Esophagus squamous epithelium (tissue), 5 donors: ENCODE data around the gene MAGOHB. TPM values are rescaled to one million over a fixed set of nuclear protein-coding genes. Genes with fewer than 3 reads are reported as not detected.

ENCODE experiments used
- DNase-seq: peaks from one replicate; lab custom pipeline; 2025; lab: John Stamatoyannopoulos, UW
- H3K27ac ChIP-seq, 4 donors: fragments of 200-600 bp; sonication (generic); one replicate each; pipeline ENCODE4 v1.5.1; 2016 to 2019; ENCODE audit warnings: mild to moderate bottlenecking in 1 of 4
- H3K27me3 ChIP-seq, 4 donors: fragments of 200-600 bp; sonication (generic); 1 replicate in 3 of 4; 2 replicates in 1 of 4; pipeline versions ENCODE4 v1.5.1 to v1.6.0; 2017 to 2021; ENCODE audit warnings: antibody characterized with exemption in 1 of 4
- H3K36me3 ChIP-seq, 3 donors: fragments of 200-600 bp; sonication (generic); one replicate each; pipeline ENCODE4 v1.5.1; 2016 to 2019
- H3K4me1 ChIP-seq, 3 donors: fragments of 200-600 bp; sonication (generic); one replicate each; pipeline ENCODE4 v1.5.1; 2017 to 2019
- H3K4me3 ChIP-seq, 4 donors: fragments of 200-600 bp; sonication (generic); 1 replicate in 3 of 4; 2 replicates in 1 of 4; pipeline ENCODE4 v1.5.1; 2016 to 2019; ENCODE audit warnings: mild to moderate bottlenecking in 2 of 4, moderate library complexity in 1 of 4
- H3K9me3 ChIP-seq, 3 donors: fragments of 200-600 bp; sonication (generic); one replicate each; pipeline ENCODE4 v1.5.1; 2016 to 2019
- POLR2A ChIP-seq, 4 donors: fragments of 450-650 bp; IDR thresholded peaks; one replicate each; pipeline ENCODE4 v1.6.1; 2017; ENCODE audit warnings: antibody characterized with exemption in 4 of 4, mild to moderate bottlenecking in 4 of 4, moderate library complexity in 3 of 4
- WGBS, 2 donors: methylation state at CpG; one replicate each; pipeline ENCODE4 v1.1.5; 2018; 5-methylcytosine and 5-hydroxymethylcytosine counted together
- intact Hi-C: fragments of 100-400 bp; cut with DNase I; formaldehyde crosslinking; loops from one replicate; pipeline ENCODE4 v1.15.0; 2022
- total RNA-seq, 4 donors: library from RNA; depleted of rRNA; stranded (reverse); fragments of >200 nt; gene quantifications; one replicate each; pipeline ENCODE4 v1.1.0, GENCODE V29; 2016
- TF ChIP-seq, protein P1 (sequence below), 6 experiments: fragments of 450-650 bp in 4 of 6; fragments of 200-600 bp in 2 of 6; sonication (generic) in 2 of 6; IDR thresholded peaks; one replicate each; pipeline ENCODE4 v1.5.1; 2016 to 2019; ENCODE audit warnings: antibody characterized with exemption in 6 of 6, mild to moderate bottlenecking in 4 of 6, moderate library complexity in 4 of 6
- donor health status: DM: yes; HTN: yes; CAD: no.

MAGOHB gene
- total RNA-seq, 4 donors from 2014 or later: 5.4 to 25.1 (median 9.8) TPM

- H3K4me1 ChIP-seq: peaks cover 0 to 48% (median 0%) of the 10 kb centered on the region in 3 donors
- H3K27me3 ChIP-seq: no peaks in the 10 kb centered on the region
- H3K27ac ChIP-seq: peak overlapping the region in 3 of 4 donors; percentile 73 to 83 (median 80)
- no peaks in the 10 kb centered on the region for H3K9me3 ChIP-seq
- no peak for TF ChIP-seq POLR2A (IDR thresholded peaks at IDR 0.05)
- TF ChIP-seq, protein P1, sequence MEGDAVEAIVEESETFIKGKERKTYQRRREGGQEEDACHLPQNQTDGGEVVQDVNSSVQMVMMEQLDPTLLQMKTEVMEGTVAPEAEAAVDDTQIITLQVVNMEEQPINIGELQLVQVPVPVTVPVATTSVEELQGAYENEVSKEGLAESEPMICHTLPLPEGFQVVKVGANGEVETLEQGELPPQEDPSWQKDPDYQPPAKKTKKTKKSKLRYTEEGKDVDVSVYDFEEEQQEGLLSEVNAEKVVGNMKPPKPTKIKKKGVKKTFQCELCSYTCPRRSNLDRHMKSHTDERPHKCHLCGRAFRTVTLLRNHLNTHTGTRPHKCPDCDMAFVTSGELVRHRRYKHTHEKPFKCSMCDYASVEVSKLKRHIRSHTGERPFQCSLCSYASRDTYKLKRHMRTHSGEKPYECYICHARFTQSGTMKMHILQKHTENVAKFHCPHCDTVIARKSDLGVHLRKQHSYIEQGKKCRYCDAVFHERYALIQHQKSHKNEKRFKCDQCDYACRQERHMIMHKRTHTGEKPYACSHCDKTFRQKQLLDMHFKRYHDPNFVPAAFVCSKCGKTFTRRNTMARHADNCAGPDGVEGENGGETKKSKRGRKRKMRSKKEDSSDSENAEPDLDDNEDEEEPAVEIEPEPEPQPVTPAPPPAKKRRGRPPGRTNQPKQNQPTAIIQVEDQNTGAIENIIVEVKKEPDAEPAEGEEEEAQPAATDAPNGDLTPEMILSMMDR (IDR thresholded peaks at IDR 0.05): no peak
- WGBS, 2 donors: 69 to 80% methylated on average over 2 of the region's 2 CpGs
- H3K36me3 ChIP-seq: peaks cover 0 to 20% (median 0%) of the 10 kb centered on the region in 3 donors
- H3K4me3 ChIP-seq: no peak overlapping the region
- intact Hi-C loops: no loop called here
- no peak for DNase-seq
These were observed 21.9 kb upstream of the MAGOHB start for GRCh38 chr12:10635306-10635705.

DNA sequence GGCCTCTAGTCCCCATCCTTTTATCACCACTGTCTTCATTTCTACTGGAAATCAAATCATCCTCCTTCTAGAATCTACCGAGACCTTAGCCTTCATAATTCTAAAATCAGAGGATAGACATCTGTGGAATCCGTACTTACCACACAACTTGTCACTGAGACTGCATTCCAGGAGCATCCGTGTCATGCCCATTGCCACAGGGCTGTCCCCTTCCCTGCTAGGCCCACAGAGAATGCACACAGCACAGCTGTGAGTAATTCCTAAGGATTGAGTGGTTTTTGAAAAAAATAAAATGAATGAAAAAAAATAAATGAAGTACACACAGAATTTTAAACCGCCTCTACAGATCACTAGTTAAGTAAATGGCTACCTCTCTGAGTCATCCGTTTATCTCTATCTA is 21.0 kb upstream of the MAGOHB start:
- TF ChIP-seq, protein P1 (IDR thresholded peaks at IDR 0.05): no peak
- no peak for TF ChIP-seq POLR2A (IDR thresholded peaks at IDR 0.05)
- peaks cover 0 to 25% (median 0%) of the 10 kb centered on the region in 3 donors for H3K36me3 ChIP-seq
- intact Hi-C loops: no loop called here
- DNase-seq: no peak
- no peak overlapping the region for H3K27ac ChIP-seq
- no peaks in the 10 kb centered on the region for H3K9me3 ChIP-seq
- H3K27me3 ChIP-seq: no peaks in the 10 kb centered on the region
- H3K4me3 ChIP-seq: no peak overlapping the region
- WGBS, 2 donors: 88 to 94% methylated on average over 5 of the region's 5 CpGs
- peaks cover 0 to 48% (median 0%) of the 10 kb centered on the region in 3 donors for H3K4me1 ChIP-seq

DNA sequence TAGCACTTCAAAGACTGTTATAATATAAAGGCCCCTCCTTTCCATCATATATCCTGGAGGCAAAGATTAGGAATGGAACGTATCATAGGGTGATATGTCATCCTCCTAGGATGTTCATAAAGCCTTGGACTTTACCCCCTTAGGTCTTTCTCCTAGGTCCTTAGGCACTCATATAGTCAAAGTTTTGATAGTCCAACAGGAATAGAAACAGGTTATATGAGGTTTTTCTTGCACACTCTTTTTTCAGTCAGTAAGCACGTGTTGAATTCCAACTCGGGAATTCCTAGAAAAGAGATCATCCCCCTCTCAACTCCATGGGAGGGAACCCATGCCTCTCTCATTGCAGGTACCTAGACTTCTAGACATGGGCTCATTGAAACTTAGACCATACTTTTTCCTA is 20.1 kb upstream of the MAGOHB start:
- DNase-seq: no peak
- intact Hi-C loops: no loop called here
- 72 to 79% methylated on average over 3 of the region's 3 CpGs for WGBS, 2 donors
- TF ChIP-seq, protein P1 (IDR thresholded peaks at IDR 0.05): no peak
- no peak for TF ChIP-seq POLR2A (IDR thresholded peaks at IDR 0.05)
- H3K4me3 ChIP-seq: no peak overlapping the region
- H3K9me3 ChIP-seq: no peaks in the 10 kb centered on the region
- H3K27me3 ChIP-seq: no peaks in the 10 kb centered on the region
- peaks cover 0 to 32% (median 0%) of the 10 kb centered on the region in 3 donors for H3K36me3 ChIP-seq
- peaks cover 0 to 42% (median 0%) of the 10 kb centered on the region in 3 donors for H3K4me1 ChIP-seq
- H3K27ac ChIP-seq: no peak overlapping the region

GRCh38 chr12:10632226-10632625 is 18.8 kb upstream of the MAGOHB start:
- peaks cover 0 to 30% (median 0%) of the 10 kb centered on the region in 3 donors for H3K4me1 ChIP-seq
- no peak overlapping the region for H3K4me3 ChIP-seq
- H3K27ac ChIP-seq: no peak overlapping the region
- H3K36me3 ChIP-seq: peaks cover 0 to 42% (median 0%) of the 10 kb centered on the region in 3 donors
- DNase-seq: no peak
- no peaks in the 10 kb centered on the region for H3K9me3 ChIP-seq
- intact Hi-C loops: no loop called here
- no peaks in the 10 kb centered on the region for H3K27me3 ChIP-seq
- no peak for TF ChIP-seq POLR2A (IDR thresholded peaks at IDR 0.05)
- TF ChIP-seq, protein P1 (IDR thresholded peaks at IDR 0.05): no peak

- no peak for DNase-seq
- no peaks in the 10 kb centered on the region for H3K9me3 ChIP-seq
- no peak overlapping the region for H3K27ac ChIP-seq
- no peak for TF ChIP-seq POLR2A (IDR thresholded peaks at IDR 0.05)
- TF ChIP-seq, protein P1 (IDR thresholded peaks at IDR 0.05): no peak
- H3K4me3 ChIP-seq: no peak overlapping the region
- H3K4me1 ChIP-seq: no peaks in the 10 kb centered on the region
- peaks cover 0 to 87% (median 0%) of the 10 kb centered on the region in 3 donors for H3K36me3 ChIP-seq
- WGBS, 2 donors: 66 to 69% methylated on average over 3 of the region's 3 CpGs
- H3K27me3 ChIP-seq: no peaks in the 10 kb centered on the region
- intact Hi-C loops: no loop called here
These were observed 11.2 kb upstream of the MAGOHB start for GRCh38 chr12:10624605-10625004.
